Panc1 (cell line): Measurements from ENCODE around the gene KIF26A.

ENCODE experiments used
- CTCF ChIP-seq: fragments of 450-650 bp; IDR thresholded peaks from 2 replicates; pipeline ENCODE4 v1.5.1; 2017; ENCODE audit warnings: mild to moderate bottlenecking
- POLR2AphosphoS5 ChIP-seq: IDR thresholded peaks from 2 replicates; pipeline ENCODE4 v1.6.1; 2012; ENCODE audit warnings: mild to moderate bottlenecking, low read depth, low read length, moderate library complexity

- TF ChIP-seq CTCF = no peak
- TF ChIP-seq POLR2AphosphoS5 = no peak
These were observed 62.2 kb downstream of the KIF26A start for GRCh38 chr14:104200591-104200990.
